HL-60 (cell line): Measurements from ENCODE around the gene SLC7A6.
"Not testable (repeated sequence)": the region's sequence is repeated elsewhere in the genome, so short reads cannot be mapped to it uniquely, and the experiment has no call there.

Source experiments
- DNase-seq, 2 experiments: peaks; one replicate each; pipeline ENCODE4 v3.0.0-alpha.2; 2010 to 2020; ENCODE audit warnings: low read depth in 1 of 2, low spot score in 1 of 2
- H3K27ac ChIP-seq: fragments of 250-450 bp; sonication (Bioruptor Pico); replicated peaks from 2 replicates; pipeline ENCODE4 v1.5.1; 2020; ENCODE audit warnings: mild to moderate bottlenecking, moderate library complexity
- H3K27me3 ChIP-seq: fragments of 250-450 bp; sonication (Bioruptor Pico); 2 replicates; pipeline ENCODE4 v1.5.1; 2021; ENCODE audit warnings: mild to moderate bottlenecking, moderate library complexity; ENCODE audit not compliant: insufficient read depth, poor library complexity, severe bottlenecking
- H3K4me3 ChIP-seq: replicated peaks from 2 replicates; pipeline ENCODE4 v1.5.1; 2011; ENCODE audit warnings: mild to moderate bottlenecking, control low read depth, low read length; ENCODE audit not compliant: insufficient read depth
- CTCF ChIP-seq: IDR thresholded peaks from one replicate; pipeline ENCODE4 v1.5.1; 2011; ENCODE audit warnings: low read length, control low read depth, inconsistent platforms; ENCODE audit not compliant: insufficient read depth
- GABPA ChIP-seq: IDR thresholded peaks from 2 replicates; pipeline ENCODE4 v1.6.1; 2012; ENCODE audit warnings: low read depth
- POLR2AphosphoS5 ChIP-seq: IDR thresholded peaks from 2 replicates; pipeline ENCODE4 v1.6.1; 2012; ENCODE audit warnings: low read depth
- REST ChIP-seq: IDR thresholded peaks from 2 replicates; pipeline ENCODE4 v1.6.1; 2012; ENCODE audit warnings: low read depth; ENCODE audit not compliant: insufficient replicate concordance
- SPI1 ChIP-seq: IDR thresholded peaks from 2 replicates; pipeline ENCODE4 v1.6.1; 2012; ENCODE audit warnings: low read depth, mild to moderate bottlenecking, borderline replicate concordance

SLC7A6 gene

DNA sequence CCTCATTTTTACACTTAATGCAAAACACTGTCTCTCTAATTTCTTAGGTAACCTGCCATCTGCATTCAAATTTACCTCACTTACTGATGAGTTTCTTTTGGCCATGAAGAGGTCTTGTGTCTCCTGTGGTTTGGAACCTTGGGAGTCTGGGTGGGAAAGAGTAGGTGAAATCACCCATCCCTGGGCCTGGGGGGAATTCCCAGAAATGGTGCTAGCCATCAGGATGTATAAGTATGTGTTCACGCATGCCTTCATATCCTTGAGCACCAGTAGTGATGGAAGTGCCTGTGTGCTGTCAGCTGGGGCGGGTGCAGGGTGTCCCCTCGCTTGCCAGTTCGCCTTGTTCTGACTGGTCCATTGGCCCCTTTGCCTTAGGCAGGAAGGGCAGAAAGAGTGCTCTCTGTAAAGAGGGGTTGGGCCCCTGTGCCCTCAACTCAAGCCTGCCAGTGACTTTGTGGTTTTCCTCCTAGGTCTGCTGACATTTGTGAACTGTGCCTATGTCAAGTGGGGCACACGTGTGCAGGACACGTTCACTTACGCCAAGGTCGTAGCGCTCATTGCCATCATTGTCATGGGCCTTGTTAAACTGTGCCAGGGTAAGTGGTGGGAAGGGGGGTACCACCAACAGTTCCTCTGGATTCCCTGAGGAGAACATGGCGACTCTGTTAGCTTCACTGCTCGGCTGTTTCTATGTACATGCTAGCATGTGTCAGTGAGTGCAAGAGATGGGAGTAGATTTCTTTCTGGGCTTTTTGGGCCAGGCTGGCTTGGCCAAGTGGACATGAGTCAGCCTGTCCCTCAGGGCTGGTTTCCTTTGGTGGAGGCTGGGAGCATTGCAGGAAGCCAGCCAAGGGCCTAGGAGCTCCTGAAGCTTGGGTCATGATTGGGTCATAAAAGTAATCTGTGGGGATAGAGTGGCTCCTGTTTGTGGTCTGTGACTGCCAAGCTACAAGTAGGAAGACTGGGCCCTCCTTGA, 23.2 kb downstream of the SLC7A6 start:
- no peak for TF ChIP-seq POLR2AphosphoS5
- no peak for TF ChIP-seq SPI1
- no peak for TF ChIP-seq GABPA
- TF ChIP-seq REST, result no peak
- no peak for TF ChIP-seq CTCF
- H3K27me3 ChIP-seq, result no peaks in the 10 kb centered on the region
- H3K27ac ChIP-seq, result peak overlapping the region; percentile 4; the same call in 1 of the 2 replicates
- no peak for DNase-seq
- no peak overlapping the region for H3K4me3 ChIP-seq

GRCh38 chr16:68288252-68288650, 23.9 kb downstream of the SLC7A6 start:
- H3K27ac ChIP-seq, result no peak overlapping the region
- no peaks in the 10 kb centered on the region for H3K27me3 ChIP-seq
- no peak overlapping the region for H3K4me3 ChIP-seq
- no peak for DNase-seq
- TF ChIP-seq GABPA, result no peak
- TF ChIP-seq SPI1, result no peak
- no peak for TF ChIP-seq REST
- TF ChIP-seq POLR2AphosphoS5, result no peak
- TF ChIP-seq CTCF, result no peak

DNA sequence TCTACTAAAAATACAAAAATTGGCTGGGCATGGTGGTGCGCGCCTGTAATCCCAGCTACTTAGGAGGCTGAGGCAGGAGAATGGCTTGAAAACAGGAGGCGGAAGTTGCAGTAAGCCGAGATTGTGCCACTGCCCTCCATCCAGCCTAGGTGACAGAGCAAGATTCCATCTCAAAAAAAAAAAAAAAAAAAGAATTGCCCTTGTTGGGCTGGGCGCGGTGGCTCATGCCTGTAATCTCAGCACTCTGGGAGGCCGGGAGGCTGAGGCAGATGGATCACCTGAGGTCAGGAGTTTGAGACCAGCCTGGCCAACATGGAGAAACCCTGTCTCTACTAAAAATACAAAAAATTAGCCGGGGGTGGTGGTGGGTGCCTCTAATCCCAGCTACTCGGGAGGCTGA, 24.5 kb downstream of the SLC7A6 start:
- H3K27ac ChIP-seq, H3K27me3 ChIP-seq, H3K4me3 ChIP-seq, DNase-seq: not testable (repeated sequence)

- TF ChIP-seq SPI1 (no peak), CTCF (no peak), POLR2AphosphoS5 (no peak), GABPA (no peak), REST (no peak)
- no peak for DNase-seq
Measured at GRCh38 chr16:68289202-68289601, 24.9 kb downstream of the SLC7A6 start.

More at GRCh38 chr16:68289202-68289601, 24.9 kb downstream of the SLC7A6 start:
- no peak overlapping the region for H3K4me3 ChIP-seq
- peak overlapping the region; percentile 9; the same call in 1 of the 2 replicates for H3K27ac ChIP-seq
- H3K27me3 ChIP-seq, result no peaks in the 10 kb centered on the region
